H1 (cell line): ENCODE data around the gene CYLD. TPM values are rescaled to one million over a fixed set of nuclear protein-coding genes. Genes with fewer than 3 reads are reported as not detected.

Source experiments
- CTCF ChIA-PET: fragments of 300-600 bp; sonication (Branson Sonifier 250); formaldehyde crosslinking; loops from one replicate; lab custom pipeline; 2021; ENCODE audit not compliant: partially characterized antibody; lab: Charles Lee
- POLR2A ChIA-PET: fragments of 300-600 bp; sonication (Branson Sonifier 250); formaldehyde crosslinking; loops from one replicate; lab custom pipeline; 2021; ENCODE audit warnings: inconsistent platforms; ENCODE audit not compliant: partially characterized antibody; lab: Charles Lee
- DNase-seq, 2 experiments: peaks; one replicate each; pipeline versions ENCODE4 v3.0.0 to v3.0.0-alpha.2; 2010 to 2022; ENCODE audit warnings: low spot score in 2 of 2, low read depth in 1 of 2, mixed read lengths in 1 of 2
- FAIRE-seq: peaks from 2 replicates; lab custom pipeline; 2011; peaks lifted over from hg19 to GRCh38; lab: Jason Lieb, UNC
- H2AFZ ChIP-seq: 2 replicates; pipeline ENCODE4 v1.8.1; 2012; ENCODE audit warnings: low read length, inconsistent platforms
- H2AK5ac ChIP-seq: 2 replicates; pipeline ENCODE4 v1.6.1; 2013; ENCODE audit warnings: low read depth, low read length
- H2BK120ac ChIP-seq: replicated peaks from 2 replicates; pipeline ENCODE3; 2013; ENCODE audit warnings: low read depth, low read length, inconsistent platforms
- H2BK12ac ChIP-seq: 2 replicates; pipeline ENCODE4 v1.6.1; 2013; ENCODE audit warnings: low read depth, low read length
- H2BK15ac ChIP-seq: 2 replicates; pipeline ENCODE4 v1.6.1; 2013; ENCODE audit warnings: low read length
- H2BK20ac ChIP-seq: 2 replicates; pipeline ENCODE4 v1.6.1; 2013; ENCODE audit warnings: low read length
- H2BK5ac ChIP-seq: 2 replicates; pipeline ENCODE4 v1.6.1; 2013; ENCODE audit warnings: low read depth, low read length
- H3K14ac ChIP-seq: 2 replicates; pipeline ENCODE4 v1.6.1; 2013; ENCODE audit warnings: inconsistent platforms; ENCODE audit not compliant: insufficient read length
- H3K18ac ChIP-seq: 2 replicates; pipeline ENCODE4 v1.6.1; 2013; ENCODE audit warnings: low read length; ENCODE audit errors: extremely low read depth
- H3K23ac ChIP-seq: 2 replicates; pipeline ENCODE4 v1.6.1; 2013; ENCODE audit warnings: inconsistent platforms; ENCODE audit not compliant: insufficient read length
- H3K23me2 ChIP-seq: 2 replicates; pipeline ENCODE4 v1.6.1; 2013; ENCODE audit warnings: low read depth, low read length
- H3K27ac ChIP-seq: 2 replicates; pipeline ENCODE4 v1.6.1; 2011; ENCODE audit warnings: low read depth, low read length, inconsistent platforms
- H3K27me3 ChIP-seq, 4 experiments: replicated peaks in 1 of 4; 1 replicate in 1 of 4; 2 replicates in 3 of 4; pipeline versions ENCODE4 v1.6.1 to v1.8.1; 2011 to 2013; ENCODE audit warnings: low read length in 3 of 4, mild to moderate bottlenecking in 3 of 4, inconsistent platforms in 2 of 4, mixed read lengths in 2 of 4, moderate library complexity in 1 of 4; ENCODE audit not compliant: control insufficient read depth in 3 of 4, insufficient read depth in 3 of 4; ENCODE audit errors: extremely low read depth in 1 of 4
- H3K36me3 ChIP-seq, 4 experiments: 2 replicates each; pipeline versions ENCODE4 v1.6.1 to v1.8.1; 2011 to 2013; ENCODE audit warnings: mild to moderate bottlenecking in 4 of 4, low read length in 3 of 4, moderate library complexity in 2 of 4, control low read depth in 1 of 4, inconsistent platforms in 1 of 4; ENCODE audit not compliant: insufficient read depth in 4 of 4, control insufficient read depth in 2 of 4
- H3K4ac ChIP-seq: replicated peaks from 2 replicates; pipeline ENCODE3; 2013; ENCODE audit warnings: low read length, low read depth, mixed read lengths, inconsistent platforms; ENCODE audit not compliant: insufficient read length
- H3K4me1 ChIP-seq, 4 experiments: replicated peaks in 1 of 4; 1 replicate in 1 of 4; 2 replicates in 3 of 4; pipeline versions ENCODE4 v1.6.1 to v1.8.1; 2011 to 2013; ENCODE audit warnings: low read length in 3 of 4, inconsistent platforms in 2 of 4, mixed read lengths in 1 of 4; ENCODE audit not compliant: insufficient read depth in 4 of 4, control insufficient read depth in 3 of 4
- H3K4me2 ChIP-seq, 2 experiments: 2 replicates each; pipeline versions ENCODE4 v1.6.1 to v1.8.1; 2011 to 2013; ENCODE audit warnings: low read depth in 2 of 2, low read length in 2 of 2, control low read depth in 1 of 2, inconsistent platforms in 1 of 2, mild to moderate bottlenecking in 1 of 2; ENCODE audit not compliant: insufficient read depth in 1 of 2
- H3K4me3 ChIP-seq, 4 experiments: fragments of 200-600, 300-600 bp in 1 of 4; sonication (generic), shearing (Covaris generic), sonication (Bioruptor Twin) in 1 of 4; 2 replicates each; pipeline versions ENCODE4 v1.5.1 to v1.8.1; 2011 to 2016; ENCODE audit warnings: low read length in 4 of 4, low read depth in 3 of 4, control low read depth in 2 of 4, inconsistent platforms in 2 of 4, mild to moderate bottlenecking in 2 of 4, mixed read lengths in 1 of 4, moderate library complexity in 1 of 4; ENCODE audit not compliant: insufficient read depth in 2 of 4; ENCODE audit errors: extremely low read depth in 1 of 4
- H3K56ac ChIP-seq: replicated peaks from 2 replicates; pipeline ENCODE3; 2013; ENCODE audit warnings: low read depth, mild to moderate bottlenecking, mixed read lengths, low read length, inconsistent platforms; ENCODE audit not compliant: insufficient read length
- H3K79me1 ChIP-seq: 2 replicates; pipeline ENCODE4 v1.6.1; 2013; ENCODE audit warnings: low read depth, low read length, control low read depth
- H3K79me2 ChIP-seq, 2 experiments: 2 replicates each; pipeline versions ENCODE4 v1.6.1 to v1.8.1; 2012 to 2013; ENCODE audit warnings: low read length in 2 of 2, mild to moderate bottlenecking in 2 of 2, inconsistent platforms in 1 of 2; ENCODE audit not compliant: insufficient read depth in 2 of 2, control insufficient read depth in 1 of 2
- H3K9ac ChIP-seq, 4 experiments: replicated peaks in 1 of 4; 1 replicate in 1 of 4; 2 replicates in 3 of 4; pipeline versions ENCODE4 v1.6.1 to v1.8.1; 2011 to 2013; ENCODE audit warnings: low read depth in 3 of 4, low read length in 3 of 4, control low read depth in 2 of 4, mild to moderate bottlenecking in 2 of 4, moderate library complexity in 2 of 4, inconsistent platforms in 1 of 4; ENCODE audit errors: extremely low read depth in 1 of 4
- H3K9me3 ChIP-seq, 2 experiments: 2 replicates each; pipeline versions ENCODE4 v1.6.1 to v1.8.1; 2012 to 2013; ENCODE audit warnings: mild to moderate bottlenecking in 2 of 2, moderate library complexity in 2 of 2, control low read depth in 1 of 2, inconsistent platforms in 1 of 2, low read depth in 1 of 2, low read length in 1 of 2, mixed read lengths in 1 of 2; ENCODE audit not compliant: insufficient read depth in 2 of 2
- H4K20me1 ChIP-seq, 2 experiments: replicated peaks in 1 of 2; 2 replicates each; pipeline versions ENCODE3 to v1.8.1; 2011 to 2013; ENCODE audit warnings: inconsistent platforms in 2 of 2, low read length in 2 of 2, mild to moderate bottlenecking in 1 of 2; ENCODE audit not compliant: insufficient read depth in 2 of 2, control insufficient read depth in 1 of 2
- H4K5ac ChIP-seq: 2 replicates; pipeline ENCODE4 v1.6.1; 2013; ENCODE audit warnings: low read length, low read depth, mixed read lengths, inconsistent platforms; ENCODE audit not compliant: insufficient read length
- H4K8ac ChIP-seq: 2 replicates; pipeline ENCODE4 v1.8.0; 2013; ENCODE audit warnings: mild to moderate bottlenecking, moderate library complexity, low read length, inconsistent platforms; ENCODE audit not compliant: insufficient read depth; ENCODE audit errors: extremely low read depth
- H4K91ac ChIP-seq: replicated peaks from 2 replicates; pipeline ENCODE3; 2013; ENCODE audit warnings: low read length, mixed read lengths, inconsistent platforms; ENCODE audit not compliant: insufficient read length
- BACH1 ChIP-seq: IDR thresholded peaks from 2 replicates; pipeline ENCODE4 v1.6.1; 2012; ENCODE audit warnings: low read length, improper control_type of control experiment
- BRCA1 ChIP-seq: IDR thresholded peaks from 2 replicates; pipeline ENCODE4 v1.6.1; 2012; ENCODE audit warnings: low read depth, low read length, improper control_type of control experiment
- CREB1 ChIP-seq: IDR thresholded peaks from 2 replicates; pipeline ENCODE4 v1.6.1; 2012; ENCODE audit warnings: inconsistent platforms
- EGR1 ChIP-seq: IDR thresholded peaks from 2 replicates; pipeline ENCODE4 v1.6.1; 2011; ENCODE audit warnings: low read depth, low read length, borderline replicate concordance
- KDM4A ChIP-seq: IDR thresholded peaks from one replicate; pipeline ENCODE4 v1.7.1; 2012; ENCODE audit warnings: low read depth, mild to moderate bottlenecking, moderate library complexity, low read length, inconsistent platforms; ENCODE audit not compliant: severe bottlenecking
- POLR2AphosphoS5 ChIP-seq: IDR thresholded peaks from 2 replicates; pipeline ENCODE4 v1.6.1; 2011; ENCODE audit warnings: low read depth, low read length
- SIN3A ChIP-seq, 2 experiments: IDR thresholded peaks in 1 of 2; conservative IDR thresholded peaks in 1 of 2; 2 replicates each; pipeline ENCODE4 v1.6.1; 2011 to 2012; ENCODE audit warnings: low read length in 2 of 2, improper control_type of control experiment in 1 of 2, low read depth in 1 of 2, mild to moderate bottlenecking in 1 of 2
- SIRT6 ChIP-seq: IDR thresholded peaks from one replicate; pipeline ENCODE4 v1.7.1; 2012; ENCODE audit warnings: low read length, inconsistent platforms
- YY1 ChIP-seq: IDR thresholded peaks from 2 replicates; pipeline ENCODE4 v1.6.1; 2011; ENCODE audit warnings: low read depth, mild to moderate bottlenecking, low read length
- ZNF274 ChIP-seq: IDR thresholded peaks from 2 replicates; pipeline ENCODE4 v1.7.0; 2012; ENCODE audit warnings: low read length, borderline replicate concordance; ENCODE audit errors: extremely low read depth
- WGBS, 2 experiments: shearing (Covaris generic) in 1 of 2; methylation state at CpG; one replicate each; pipeline versions ENCODE4 v1.1.6 to v1.1.7; 2013 to 2015; ENCODE audit warnings: low lambda C conversion rate in 2 of 2, mixed read lengths in 2 of 2, inconsistent platforms in 1 of 2, low coverage in 1 of 2, missing lambda C conversion rate in 1 of 2; ENCODE audit not compliant: insufficient replicate concordance in 2 of 2, insufficient coverage in 1 of 2, insufficient read length in 1 of 2; ENCODE audit errors: extremely low coverage in 1 of 2, missing lambda C conversion rate in 1 of 2; 5-methylcytosine and 5-hydroxymethylcytosine counted together
- polyA plus RNA-seq, 7 experiments: library from polyadenylated mRNA; depleted of rRNA in 3 of 7; stranded (reverse) in 5 of 7; unstranded in 2 of 7; fragments of >200 nt in 5 of 7; fragments of 200-250 nt in 2 of 7; gene quantifications; 1 replicate in 5 of 7; 2 replicates in 1 of 7; 4 replicates in 1 of 7; pipeline versions ENCODE4 v1.2.1 to v1.2.3, GENCODE V29; 2011 to 2013; ENCODE audit warnings: missing spikeins in 2 of 7, mixed read lengths in 2 of 7
- total RNA-seq: library from RNA; stranded (reverse); fragmentation: NEBNext Ultra II Directional; extraction: Animal tissue kit (Norgen Biotek cat#: 25700); gene quantifications from 2 replicates; pipeline ENCODE4 v1.2.1, GENCODE V29; 2021
- TF ChIP-seq, protein P1 (sequence below): IDR thresholded peaks from 2 replicates; pipeline ENCODE4 v1.6.1; 2012; ENCODE audit warnings: inconsistent platforms
- TF ChIP-seq, protein P2 (sequence below): IDR thresholded peaks from 2 replicates; pipeline ENCODE4 v1.6.1; 2012; ENCODE audit warnings: low read length, inconsistent platforms

The CYLD gene
- total and polyA plus RNA-seq, 2 of the 8 experiments (the other 6 are each of a cell fraction or from before 2014, with no cell fraction given) = 3.7 to 18.8 TPM

DNA sequence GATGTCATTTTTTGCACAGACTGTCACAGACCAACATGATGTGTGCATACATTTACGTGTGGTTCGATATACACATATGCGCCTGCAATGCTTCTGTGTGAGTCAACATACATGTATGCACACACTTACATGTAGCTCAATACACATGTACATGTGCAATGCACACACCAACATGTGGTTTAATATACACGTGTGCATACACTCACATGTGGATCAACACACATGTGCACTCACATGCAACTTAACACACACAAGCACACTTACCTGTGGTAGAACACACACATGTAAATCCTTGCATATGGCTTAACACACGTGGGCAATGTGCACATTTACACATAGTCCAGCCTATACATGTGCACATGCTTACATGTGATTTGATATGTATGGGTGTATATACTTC, 97.5 kb downstream of the CYLD start:
- no peak overlapping the region for H4K5ac ChIP-seq
- H4K8ac ChIP-seq = no peak overlapping the region
- WGBS, 2 experiments = 86% methylated on average over 5 of the region's 5 CpGs; no CpG with 5 or more reads in 1 of the 2 experiments
- ChIA-PET CTCF (interaction anchor here (2.2 kb wide), 1 partner anchor 44 kb away, joined by 8 read pairs; no protein-coding TSS in a partner anchor), POLR2A (no interaction called here)
- no peak for FAIRE-seq
- no peak overlapping the region for H3K4me2 ChIP-seq
- no peak overlapping the region for H2AFZ ChIP-seq
- no peak overlapping the region for H3K56ac ChIP-seq
- no peak overlapping the region for H2AK5ac ChIP-seq
- no peaks in the 10 kb centered on the region for H3K36me3 ChIP-seq
- H4K20me1 ChIP-seq = peaks cover 0 to 1% of the 10 kb centered on the region in 2 experiments
- peaks cover 0 to 1% (median 0%) of the 10 kb centered on the region in 4 experiments; a peak in 2 of 7 replicates for H3K4me1 ChIP-seq
- H3K23ac ChIP-seq = no peak overlapping the region
- no peak overlapping the region for H2BK20ac ChIP-seq
- no peaks in the 10 kb centered on the region for H3K79me1 ChIP-seq
- H3K27ac ChIP-seq = no peak overlapping the region
- H3K9me3 ChIP-seq = no peaks in the 10 kb centered on the region; a peak in 1 of 4 replicates
- TF ChIP-seq YY1 (no peak), EGR1 (no peak), BRCA1 (no peak), SIN3A (conservative IDR thresholded peaks at IDR 0.05 in 1 of 2, IDR thresholded peaks at IDR 0.05 in 1 of 2; ENCODE audit: low read depth in 1 of 2, low read length in 2 of 2) (no peak), CREB1 (no peak), SIRT6 (no peak), BACH1 (no peak), KDM4A (no peak), ZNF274 (no peak), POLR2AphosphoS5 (no peak)
- TF ChIP-seq, protein P1, sequence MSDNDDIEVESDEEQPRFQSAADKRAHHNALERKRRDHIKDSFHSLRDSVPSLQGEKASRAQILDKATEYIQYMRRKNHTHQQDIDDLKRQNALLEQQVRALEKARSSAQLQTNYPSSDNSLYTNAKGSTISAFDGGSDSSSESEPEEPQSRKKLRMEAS = no peak
- TF ChIP-seq, protein P2, sequence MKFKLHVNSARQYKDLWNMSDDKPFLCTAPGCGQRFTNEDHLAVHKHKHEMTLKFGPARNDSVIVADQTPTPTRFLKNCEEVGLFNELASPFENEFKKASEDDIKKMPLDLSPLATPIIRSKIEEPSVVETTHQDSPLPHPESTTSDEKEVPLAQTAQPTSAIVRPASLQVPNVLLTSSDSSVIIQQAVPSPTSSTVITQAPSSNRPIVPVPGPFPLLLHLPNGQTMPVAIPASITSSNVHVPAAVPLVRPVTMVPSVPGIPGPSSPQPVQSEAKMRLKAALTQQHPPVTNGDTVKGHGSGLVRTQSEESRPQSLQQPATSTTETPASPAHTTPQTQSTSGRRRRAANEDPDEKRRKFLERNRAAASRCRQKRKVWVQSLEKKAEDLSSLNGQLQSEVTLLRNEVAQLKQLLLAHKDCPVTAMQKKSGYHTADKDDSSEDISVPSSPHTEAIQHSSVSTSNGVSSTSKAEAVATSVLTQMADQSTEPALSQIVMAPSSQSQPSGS = no peak
- no peak overlapping the region for H2BK15ac ChIP-seq
- peak in 1 of 2 experiments; percentile 1 for DNase-seq
- no peak overlapping the region for H3K9ac ChIP-seq
- H3K79me2 ChIP-seq = no peaks in the 10 kb centered on the region
- H3K27me3 ChIP-seq = no peaks in the 10 kb centered on the region
- H3K14ac ChIP-seq = no peak overlapping the region
- no peak overlapping the region for H3K18ac ChIP-seq
- H2BK120ac ChIP-seq = no peak overlapping the region
- H3K4me3 ChIP-seq = no peak overlapping the region
- H4K91ac ChIP-seq = no peak overlapping the region
- H2BK5ac ChIP-seq = no peak overlapping the region
- no peak overlapping the region for H2BK12ac ChIP-seq
- no peak overlapping the region for H3K4ac ChIP-seq
- H3K23me2 ChIP-seq = no peaks in the 10 kb centered on the region
